Muscle layer of duodenum (tissue), 2 donors: ENCODE results near the gene FLRT3.

ENCODE experiments used
- H3K27ac ChIP-seq: one replicate; pipeline ENCODE4 v1.7.0; 2013; ENCODE audit warnings: mild to moderate bottlenecking, low read length
- H3K27me3 ChIP-seq: one replicate; pipeline ENCODE4 v1.7.0; 2013; ENCODE audit warnings: low read depth, mild to moderate bottlenecking, control low read depth, low read length
- H3K36me3 ChIP-seq, 2 donors: one replicate each; pipeline ENCODE4 v1.7.0; 2013; ENCODE audit warnings: low read length in 2 of 2, control low read depth in 1 of 2, mild to moderate bottlenecking in 1 of 2; ENCODE audit not compliant: insufficient read depth in 2 of 2, control insufficient read depth in 1 of 2
- H3K4me1 ChIP-seq, 2 donors: one replicate each; pipeline ENCODE4 v1.7.0; 2013; ENCODE audit warnings: low read length in 2 of 2, mild to moderate bottlenecking in 2 of 2, control low read depth in 1 of 2, moderate library complexity in 1 of 2; ENCODE audit not compliant: insufficient read depth in 2 of 2, control insufficient read depth in 1 of 2
- H3K4me3 ChIP-seq, 2 donors: one replicate each; pipeline ENCODE4 v1.7.0; 2013; ENCODE audit warnings: low read length in 2 of 2, low read depth in 1 of 2, mild to moderate bottlenecking in 1 of 2
- H3K9me3 ChIP-seq, 2 donors: one replicate each; pipeline ENCODE4 v1.7.0; 2013; ENCODE audit warnings: low read length in 2 of 2, control low read depth in 1 of 2, mild to moderate bottlenecking in 1 of 2; ENCODE audit not compliant: control insufficient read depth in 1 of 2
- donor health status: healthy.

Gene FLRT3

DNA sequence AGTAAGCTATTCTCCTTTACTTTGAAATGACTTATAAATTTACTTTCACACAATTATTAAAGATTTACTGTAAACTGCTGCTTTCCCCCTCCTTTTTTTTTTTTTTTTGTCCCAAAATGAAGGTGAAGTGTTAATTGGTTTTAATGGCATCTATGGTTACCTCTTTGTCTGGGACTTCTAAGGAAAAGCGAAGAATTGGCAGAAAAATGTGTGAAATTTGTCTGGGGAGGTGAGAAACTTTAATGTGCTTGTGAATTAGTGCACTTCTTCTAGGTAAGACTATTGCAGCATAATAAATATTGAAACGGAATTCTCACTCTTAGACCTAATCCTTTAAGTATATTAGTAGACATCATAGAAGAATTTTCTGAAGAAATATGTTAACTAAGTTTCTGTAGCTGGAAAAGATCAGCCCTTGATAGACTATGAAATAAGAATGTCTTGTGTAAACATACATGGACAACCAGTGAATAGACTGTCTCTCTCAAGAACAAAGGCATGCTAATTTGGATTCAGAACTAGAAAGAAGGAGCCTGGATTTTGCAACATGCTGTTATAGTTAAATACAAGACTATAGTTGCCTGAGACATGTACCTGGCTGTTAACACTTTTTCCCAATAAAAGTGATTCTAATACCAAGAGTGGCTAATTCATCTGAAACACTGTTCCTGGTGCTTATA, 23.9 kb downstream of the FLRT3 start:
- no peak overlapping the region for H3K27ac ChIP-seq
- H3K4me1 ChIP-seq = no peaks in the 10 kb centered on the region
- H3K36me3 ChIP-seq = no peaks in the 10 kb centered on the region
- H3K4me3 ChIP-seq = no peak overlapping the region
- no peaks in the 10 kb centered on the region for H3K9me3 ChIP-seq
- H3K27me3 ChIP-seq = no peaks in the 10 kb centered on the region

DNA sequence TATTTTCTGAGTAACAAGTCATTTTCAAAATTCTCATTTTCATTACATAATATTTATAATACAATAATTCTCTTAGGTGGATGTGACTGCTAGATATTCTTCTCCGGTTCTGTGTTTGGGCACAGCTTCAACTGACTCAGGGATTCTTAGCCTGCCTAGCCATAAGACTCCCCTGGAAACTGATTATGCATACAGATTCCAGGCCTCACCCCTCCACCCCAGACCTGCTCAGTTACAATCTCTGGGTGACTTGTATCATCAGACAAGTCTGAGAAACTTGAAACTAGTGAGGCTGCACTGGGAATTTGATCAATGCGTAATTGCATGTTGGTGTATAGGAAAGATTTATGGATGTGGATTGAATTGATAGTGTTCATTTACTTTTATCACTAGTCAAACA, 25.4 kb downstream of the FLRT3 start:
- Histone ChIP-seq H3K9me3 (no peaks in the 10 kb centered on the region), H3K27me3 (no peaks in the 10 kb centered on the region), H3K36me3 (no peaks in the 10 kb centered on the region), H3K4me3 (no peak overlapping the region), H3K4me1 (no peaks in the 10 kb centered on the region), H3K27ac (no peak overlapping the region)

DNA sequence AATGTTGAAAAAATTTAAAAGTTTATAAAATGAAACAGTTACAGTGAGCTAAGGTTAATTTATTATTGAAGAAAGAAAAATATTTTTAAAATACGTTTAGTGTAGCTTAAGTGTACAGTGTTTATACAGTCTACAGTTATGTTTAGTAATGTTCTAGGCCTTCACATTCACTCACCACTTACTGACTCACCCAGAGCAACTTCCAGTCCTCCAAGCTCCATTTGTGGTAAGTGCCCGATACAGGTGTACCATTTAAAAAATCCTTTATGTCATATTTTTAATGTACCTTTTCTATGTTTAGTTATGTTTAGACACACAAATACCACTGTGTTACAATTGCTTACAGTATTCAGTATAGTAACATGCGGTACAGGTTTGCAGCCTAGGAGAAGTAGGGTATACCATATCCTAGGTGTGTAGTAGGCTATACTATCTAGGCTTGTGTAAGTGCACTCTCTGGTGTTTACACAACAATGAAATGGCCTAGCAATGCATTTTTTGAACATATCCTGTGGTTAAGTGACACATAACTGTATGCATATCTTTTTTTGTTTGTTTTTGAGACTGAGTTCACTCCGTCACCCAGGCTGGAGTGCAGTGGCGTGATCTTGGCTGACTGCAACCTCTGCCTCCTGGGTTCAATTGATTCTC, 26.3 kb downstream of the FLRT3 start:
- no peak overlapping the region for H3K27ac ChIP-seq
- H3K4me3 ChIP-seq = no peak overlapping the region
- no peaks in the 10 kb centered on the region for H3K4me1 ChIP-seq
- H3K36me3 ChIP-seq = no peaks in the 10 kb centered on the region
- H3K9me3 ChIP-seq = no peaks in the 10 kb centered on the region
- H3K27me3 ChIP-seq = no peaks in the 10 kb centered on the region

DNA sequence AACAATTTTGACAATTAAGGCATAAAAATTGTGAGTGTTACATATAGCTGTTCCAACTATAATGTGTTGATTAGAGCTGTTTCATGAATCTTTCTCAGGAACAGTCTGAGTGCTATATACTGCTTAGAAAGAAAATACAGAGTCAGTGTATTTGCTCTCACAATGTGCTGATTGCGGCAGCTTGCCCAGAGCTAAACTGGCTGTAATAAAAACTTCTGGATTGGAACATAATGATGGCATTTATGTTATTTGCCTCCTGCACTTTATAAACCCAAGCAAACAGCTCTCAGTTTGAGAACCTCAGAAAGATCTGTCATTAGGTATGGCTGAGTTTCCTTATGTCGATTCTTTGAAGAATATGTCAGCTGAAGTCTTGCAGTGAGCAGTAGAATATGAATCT, 29.5 kb downstream of the FLRT3 start:
- Histone ChIP-seq H3K9me3 (no peaks in the 10 kb centered on the region), H3K27me3 (no peaks in the 10 kb centered on the region), H3K36me3 (no peaks in the 10 kb centered on the region), H3K4me1 (no peaks in the 10 kb centered on the region), H3K27ac (no peak overlapping the region), H3K4me3 (no peak overlapping the region)

DNA sequence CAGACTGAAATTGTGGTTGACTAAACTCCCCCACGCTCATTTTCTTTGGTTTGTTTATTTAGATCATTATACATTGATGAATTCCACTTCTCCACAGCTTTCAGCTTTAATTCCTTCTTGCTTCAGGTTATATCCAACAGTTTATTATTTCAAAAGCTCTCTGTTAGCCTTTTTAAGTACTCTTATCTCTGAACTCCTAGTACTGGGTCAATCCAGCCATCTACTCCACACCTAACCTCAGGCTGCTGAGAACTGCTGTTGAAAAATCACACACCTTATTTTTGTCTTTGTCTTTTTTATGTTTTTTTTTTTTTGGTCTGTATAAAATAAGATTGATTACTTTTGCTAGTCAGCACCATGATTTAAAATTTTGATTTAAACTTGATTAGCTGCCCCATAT, 32.9 kb downstream of the FLRT3 start:
- no peak overlapping the region for H3K27ac ChIP-seq
- H3K4me3 ChIP-seq = no peak overlapping the region
- no peaks in the 10 kb centered on the region for H3K36me3 ChIP-seq
- H3K27me3 ChIP-seq = no peaks in the 10 kb centered on the region
- H3K4me1 ChIP-seq = no peaks in the 10 kb centered on the region
- no peaks in the 10 kb centered on the region for H3K9me3 ChIP-seq

DNA sequence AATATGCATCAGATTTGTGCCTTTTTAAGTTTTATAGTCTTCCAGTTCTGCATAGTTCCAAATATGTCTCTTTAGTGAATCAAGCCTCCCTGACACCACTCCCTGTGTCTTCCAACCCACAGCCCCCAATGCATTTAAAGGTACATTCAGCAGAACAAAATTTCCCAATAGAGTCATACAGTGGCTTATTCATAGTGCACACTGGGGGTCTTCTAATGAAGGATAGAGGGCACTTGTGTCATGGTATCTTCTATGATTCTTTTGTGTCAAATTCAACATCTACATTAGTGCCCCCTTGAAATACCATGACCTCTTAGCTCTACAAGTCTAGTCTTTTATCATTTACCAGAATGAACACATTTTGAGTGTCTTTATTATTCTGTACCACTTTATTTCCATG, 33.8 kb downstream of the FLRT3 start:
- no peak overlapping the region for H3K4me3 ChIP-seq
- H3K9me3 ChIP-seq = no peaks in the 10 kb centered on the region
- H3K36me3 ChIP-seq = no peaks in the 10 kb centered on the region
- no peaks in the 10 kb centered on the region for H3K4me1 ChIP-seq
- H3K27ac ChIP-seq = no peak overlapping the region
- H3K27me3 ChIP-seq = no peaks in the 10 kb centered on the region

DNA sequence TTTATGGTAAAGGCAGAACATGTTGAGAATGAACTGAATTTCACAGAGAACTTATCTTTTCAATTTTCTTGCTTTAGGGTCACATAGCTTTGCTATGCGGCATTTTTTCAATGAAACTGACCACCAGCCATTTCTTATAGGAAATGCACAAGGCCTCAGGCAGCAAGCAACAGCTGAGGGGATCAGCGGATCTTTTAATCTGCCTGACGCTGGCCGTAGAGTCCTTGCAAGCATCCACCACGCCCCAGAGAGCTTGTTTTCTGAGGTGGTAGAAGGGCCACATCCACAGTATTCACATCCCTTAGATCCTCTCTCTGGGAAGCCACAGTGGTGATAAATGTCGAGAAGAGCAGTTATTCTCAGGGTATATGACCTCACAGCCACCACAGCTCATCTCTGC, 34.3 kb downstream of the FLRT3 start:
- no peaks in the 10 kb centered on the region for H3K4me1 ChIP-seq
- no peaks in the 10 kb centered on the region for H3K9me3 ChIP-seq
- no peaks in the 10 kb centered on the region for H3K36me3 ChIP-seq
- no peaks in the 10 kb centered on the region for H3K27me3 ChIP-seq
- H3K4me3 ChIP-seq = no peak overlapping the region
- H3K27ac ChIP-seq = no peak overlapping the region

DNA sequence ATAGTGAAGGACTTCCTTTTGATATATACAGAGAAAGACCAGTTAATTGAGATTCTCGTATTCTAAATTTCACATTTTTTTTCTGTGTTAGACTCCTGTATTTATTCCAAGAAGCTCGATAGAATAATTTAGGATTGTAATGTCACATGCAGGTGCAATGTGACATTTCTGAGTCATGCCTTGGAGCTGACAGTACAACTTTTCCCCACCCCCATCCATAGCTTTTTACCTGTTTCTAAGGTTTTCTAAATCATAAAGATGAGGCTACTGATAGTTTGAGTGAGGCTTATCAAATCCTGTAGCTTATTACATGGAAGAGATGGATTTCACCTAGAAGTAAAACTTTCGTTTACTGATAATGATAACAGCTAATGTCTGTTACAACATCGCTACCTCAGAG, 37.6 kb downstream of the FLRT3 start:
- Histone ChIP-seq H3K27me3 (no peaks in the 10 kb centered on the region), H3K36me3 (no peaks in the 10 kb centered on the region), H3K4me1 (no peaks in the 10 kb centered on the region), H3K9me3 (no peaks in the 10 kb centered on the region), H3K4me3 (no peak overlapping the region), H3K27ac (no peak overlapping the region)

DNA sequence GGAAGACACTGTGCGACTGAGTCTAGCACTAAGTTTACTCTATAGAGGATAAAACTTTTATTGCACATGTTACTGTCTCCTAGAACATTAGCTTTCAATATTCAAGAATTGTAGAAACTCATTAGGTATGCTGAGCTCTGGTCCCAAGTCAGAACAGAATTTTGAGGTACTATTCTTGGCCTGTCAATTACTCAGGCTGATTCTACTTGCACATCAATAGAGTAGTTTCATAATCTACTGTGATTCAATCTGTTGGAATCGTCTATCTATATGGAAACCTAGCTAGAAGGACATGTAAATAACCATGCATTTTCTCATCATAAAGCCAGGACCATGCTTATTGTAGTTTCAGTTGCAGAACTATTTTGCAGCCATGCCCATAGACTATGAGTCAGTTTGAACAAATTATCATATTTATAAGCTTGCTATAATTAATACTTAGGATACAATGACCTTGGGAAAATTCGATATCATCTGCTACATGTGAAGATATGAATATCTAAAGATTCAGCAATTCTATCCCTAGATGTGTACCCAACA, 41.6 kb downstream of the FLRT3 start:
- no peaks in the 10 kb centered on the region for H3K9me3 ChIP-seq
- H3K36me3 ChIP-seq = no peaks in the 10 kb centered on the region
- H3K4me1 ChIP-seq = no peaks in the 10 kb centered on the region
- no peak overlapping the region for H3K4me3 ChIP-seq
- H3K27ac ChIP-seq = no peak overlapping the region
- no peaks in the 10 kb centered on the region for H3K27me3 ChIP-seq

DNA sequence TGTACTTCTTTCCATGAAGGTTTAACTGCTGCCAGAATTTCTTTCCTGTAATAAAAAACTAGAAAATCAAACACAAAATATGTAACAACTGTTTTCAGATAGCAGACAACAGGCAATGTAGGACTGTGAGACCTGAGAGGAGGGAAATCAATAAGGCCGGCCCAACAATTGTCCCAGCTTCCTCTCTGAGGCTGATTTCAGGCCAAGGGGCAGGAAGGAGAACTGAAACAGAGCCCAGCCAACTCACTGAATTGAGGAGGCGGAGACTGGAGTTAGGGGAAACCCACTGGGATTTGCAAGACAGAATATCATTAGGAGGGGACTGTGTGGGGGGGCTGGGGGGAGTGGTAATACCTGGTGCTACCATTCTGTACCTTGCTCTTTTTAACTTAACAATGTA, 42.2 kb downstream of the FLRT3 start:
- Histone ChIP-seq H3K9me3 (no peaks in the 10 kb centered on the region), H3K27me3 (no peaks in the 10 kb centered on the region), H3K27ac (no peak overlapping the region), H3K4me3 (no peak overlapping the region), H3K4me1 (no peaks in the 10 kb centered on the region), H3K36me3 (no peaks in the 10 kb centered on the region)

DNA sequence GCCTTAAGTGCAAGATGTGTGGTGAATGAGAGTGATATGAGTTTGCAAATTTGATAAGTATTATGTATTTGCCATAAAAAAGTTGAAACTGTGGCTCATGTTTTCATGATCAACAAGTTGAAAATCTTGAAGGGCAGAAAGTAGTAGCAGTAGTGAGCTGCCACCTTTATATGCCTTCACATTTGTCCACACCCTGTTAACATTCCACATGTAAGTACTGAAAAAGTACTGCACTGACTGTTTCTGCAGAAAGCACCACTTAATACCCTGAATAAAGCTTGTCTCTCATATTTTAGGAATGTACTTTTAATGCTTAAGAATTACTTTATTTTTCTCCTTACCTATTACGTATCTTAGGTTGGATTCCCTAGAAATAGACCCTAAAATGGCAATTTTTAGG, 45.9 kb downstream of the FLRT3 start:
- Histone ChIP-seq H3K9me3 (no peaks in the 10 kb centered on the region), H3K4me3 (no peak overlapping the region), H3K27me3 (no peaks in the 10 kb centered on the region)

More for the DNA sequence above, 45.9 kb downstream of the FLRT3 start:
- H3K4me1 ChIP-seq = no peaks in the 10 kb centered on the region
- no peak overlapping the region for H3K27ac ChIP-seq
- no peaks in the 10 kb centered on the region for H3K36me3 ChIP-seq
